NCI-H187 treated with DMSO at 0.1 percent for 48 hours (cell line): Measurements from ENCODE around the gene IL17REL.

Experiments used
- DNase-seq: peaks from one replicate; lab custom pipeline; 2025; lab: John Stamatoyannopoulos, UW

Gene IL17REL

GRCh38 chr22:50022171-50022819 is 9.7 kb upstream of the IL17REL start:
- DNase-seq = no peak

GRCh38 chr22:50020606-50021005 is 8.0 kb upstream of the IL17REL start:
- no peak for DNase-seq

- DNase-seq = no peak
Observed at GRCh38 chr22:50019316-50019715, 6.8 kb upstream of the IL17REL start.

GRCh38 chr22:50018608-50019285 is 6.2 kb upstream of the IL17REL start:
- no peak for DNase-seq

DNA sequence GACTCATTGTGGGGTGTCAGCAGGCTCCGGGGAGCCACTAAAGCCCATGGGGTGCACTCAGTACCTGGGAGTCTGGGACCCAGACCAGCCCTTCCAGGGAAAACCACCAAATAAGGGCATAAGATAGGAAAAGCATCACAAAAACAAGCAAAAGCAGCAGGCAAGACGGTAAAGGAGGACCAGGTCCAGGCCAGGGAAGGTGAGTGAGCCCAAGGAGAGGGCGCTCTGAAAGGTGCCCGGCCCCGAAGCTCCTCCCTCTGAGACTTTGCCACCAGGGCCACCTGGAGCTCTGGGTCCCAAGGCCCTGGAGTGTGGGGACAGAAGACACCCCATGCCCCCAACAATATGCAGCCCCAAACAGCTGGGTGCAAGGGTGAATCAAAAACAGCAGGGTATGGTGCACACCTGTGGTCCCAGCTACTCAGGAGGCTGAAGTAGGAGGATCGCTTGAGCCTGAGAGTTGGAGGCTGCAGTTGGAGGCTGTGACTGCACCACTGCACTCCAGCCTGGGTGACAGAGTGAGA is 5.2 kb upstream of the IL17REL start:
- no peak for DNase-seq

- DNase-seq = no peak
Observed at GRCh38 chr22:50016988-50017700, 4.6 kb upstream of the IL17REL start.

GRCh38 chr22:50016308-50016987 is 3.9 kb upstream of the IL17REL start:
- no peak for DNase-seq

- DNase-seq = no peak
Observed at GRCh38 chr22:50015451-50016307, 3.1 kb upstream of the IL17REL start.

DNA sequence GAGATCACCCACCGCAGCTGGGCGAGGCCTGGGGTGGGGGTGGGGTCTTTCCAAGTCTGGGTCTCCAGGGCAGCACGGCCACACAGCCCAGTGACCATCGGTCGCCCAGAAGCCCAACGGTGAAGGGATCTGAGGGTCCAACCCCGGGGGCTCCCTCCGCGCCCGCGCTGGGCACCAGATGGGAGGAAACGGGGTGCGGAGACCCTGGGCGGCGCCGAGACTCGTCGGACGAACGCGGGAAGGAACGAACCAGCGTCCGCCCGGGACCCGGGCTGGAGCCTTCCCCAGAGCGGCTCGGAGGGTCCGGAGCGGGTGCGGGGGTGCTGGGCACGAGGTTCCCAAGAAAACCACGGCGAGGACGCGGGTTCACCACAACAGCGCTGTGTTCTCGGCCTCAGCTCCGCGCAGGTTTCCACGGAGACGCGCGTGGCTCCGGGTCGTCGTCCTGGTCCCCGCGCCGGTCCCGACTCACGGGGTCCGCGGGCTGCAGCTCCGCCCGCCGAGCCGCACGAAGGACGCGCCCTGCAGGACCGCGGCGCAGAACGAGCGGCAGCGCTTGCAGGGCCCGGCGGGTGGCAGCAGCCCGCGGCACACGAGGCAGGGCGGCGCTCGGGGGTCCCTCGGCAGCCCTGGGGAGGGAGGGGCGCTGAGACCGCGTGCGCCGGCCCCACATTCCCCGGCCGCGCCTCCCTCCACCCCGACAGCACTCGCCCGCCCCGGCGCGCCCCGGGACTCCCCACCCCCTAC is 2.3 kb upstream of the IL17REL start:
- no peak for DNase-seq

GRCh38 chr22:50014053-50014501 is 1.5 kb upstream of the IL17REL start:
- DNase-seq = no peak

GRCh38 chr22:50011447-50012210 is 936 bp downstream of the IL17REL start:
- no peak for DNase-seq

- DNase-seq = no peak
Observed at GRCh38 chr22:50010676-50011446, 1.7 kb downstream of the IL17REL start.

DNA sequence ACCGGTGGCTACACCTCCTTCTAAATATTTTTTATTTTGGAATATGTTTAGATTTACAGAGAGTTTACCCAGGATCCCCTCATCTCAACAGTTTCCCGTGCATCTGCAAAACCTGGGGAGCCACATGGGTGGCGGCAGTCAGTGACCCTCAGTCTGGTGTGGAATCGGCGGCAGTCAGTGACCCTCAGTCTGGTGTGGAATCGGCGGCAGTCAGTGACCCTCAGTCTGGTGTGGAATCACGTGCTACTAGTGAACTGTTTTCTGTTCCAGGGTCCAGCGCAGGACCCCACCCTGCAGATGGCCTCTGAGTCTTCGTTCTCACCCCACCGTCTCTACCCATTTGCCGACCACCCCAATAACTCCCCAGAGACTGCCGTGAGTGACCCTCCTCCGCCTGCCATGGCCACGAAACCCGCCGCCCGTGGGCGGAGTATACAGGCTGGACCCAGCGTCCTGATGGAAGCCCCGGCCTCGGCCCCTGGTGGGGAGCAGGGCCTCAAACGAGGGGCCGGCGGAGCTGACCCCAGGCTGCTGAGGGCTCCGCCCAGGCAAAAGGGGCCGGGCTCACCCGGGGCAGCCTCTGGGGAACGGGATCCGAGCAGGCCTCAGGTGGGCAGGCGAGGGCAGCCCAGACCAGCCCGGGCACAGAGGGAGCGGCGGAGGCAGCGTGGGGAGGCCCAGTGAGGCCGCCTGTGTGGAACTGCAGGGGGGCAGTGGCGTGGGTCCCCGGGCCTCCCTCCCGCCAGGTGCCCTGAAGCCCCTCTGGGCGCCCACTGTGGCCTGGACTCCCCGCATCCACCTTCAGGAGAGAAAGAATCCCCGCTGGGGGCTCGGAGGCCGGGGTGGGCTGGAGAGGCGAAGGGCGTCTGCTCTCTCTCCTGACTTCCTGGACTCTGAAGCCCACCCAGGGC is 2.5 kb downstream of the IL17REL start:
- DNase-seq = no peak

- no peak for DNase-seq
Observed at GRCh38 chr22:50009251-50009650, 3.3 kb downstream of the IL17REL start.

DNA sequence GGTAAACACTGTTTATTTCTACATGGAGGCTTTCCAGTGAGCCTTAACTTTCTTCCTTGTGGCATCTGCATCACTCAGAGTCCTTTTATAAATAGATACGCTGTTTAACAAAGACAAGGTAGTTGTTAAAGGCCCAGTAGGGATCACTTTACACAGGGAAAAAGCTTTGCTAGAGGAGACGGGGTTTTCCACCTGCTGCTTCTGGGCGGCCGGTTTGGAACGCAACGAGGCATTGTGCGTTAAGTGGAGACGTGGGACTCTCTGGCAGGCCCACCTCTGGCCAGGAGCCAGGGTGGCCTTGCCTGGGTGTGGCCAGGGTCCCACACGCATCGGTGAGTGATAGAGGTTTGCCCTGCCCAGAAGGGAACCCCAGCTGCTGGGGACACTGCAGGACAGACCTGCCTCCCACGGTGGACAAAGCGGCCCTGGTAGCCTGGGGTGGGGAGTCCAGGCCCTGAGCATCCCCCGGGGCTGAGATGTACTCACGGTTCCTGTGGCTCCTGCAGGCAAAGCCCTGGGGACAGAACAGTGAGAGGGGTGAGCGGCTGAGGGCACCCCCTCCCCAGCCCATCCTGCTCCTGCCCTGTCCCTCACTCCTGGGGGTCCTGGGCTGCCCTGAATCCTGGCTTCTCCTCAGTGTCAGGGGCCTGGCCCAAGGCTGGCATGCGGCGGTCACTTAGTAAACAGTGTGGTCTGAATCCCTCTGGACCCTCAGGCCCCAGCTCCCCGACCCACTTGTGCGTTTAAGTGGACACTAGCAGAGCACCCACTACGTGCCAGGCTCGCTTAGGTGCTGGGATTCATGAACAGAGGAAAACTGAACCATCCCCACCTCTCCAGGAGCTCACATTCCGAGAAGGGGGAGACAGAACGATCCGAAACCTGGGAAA is 4.2 kb downstream of the IL17REL start:
- peak; percentile 1 for DNase-seq

DNA sequence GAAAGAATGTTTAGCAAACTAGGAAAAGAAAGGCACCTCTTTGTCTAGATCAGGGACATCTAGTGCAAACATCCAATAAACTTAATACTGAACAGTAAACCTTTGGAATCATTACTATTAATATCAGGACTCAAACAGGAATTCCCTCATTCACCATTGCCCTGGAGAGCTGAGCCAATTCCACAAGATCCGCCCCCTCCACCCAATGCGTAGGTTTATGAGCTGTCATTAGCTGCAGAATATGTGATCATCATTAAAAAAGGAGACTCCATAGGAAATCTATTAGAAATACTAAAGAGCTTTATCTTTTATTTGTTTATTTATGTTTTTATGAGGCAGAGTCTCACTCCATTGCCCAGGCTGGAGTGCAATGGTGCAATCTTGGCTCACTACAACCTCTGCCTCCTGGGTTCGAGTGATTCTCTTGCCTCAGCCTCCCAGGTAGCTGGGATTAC is 5.5 kb downstream of the IL17REL start:
- DNase-seq = no peak

- no peak for DNase-seq
Observed at GRCh38 chr22:50004918-50005317, 7.6 kb downstream of the IL17REL start.
